ENCODE data around the gene MPRIP. TPM values are rescaled to one million over a fixed set of nuclear protein-coding genes. Genes with fewer than 3 reads are reported as not detected.

Gene MPRIP
- total RNA-seq, 1 donor from 2014 or later = 224 TPM

DNA sequence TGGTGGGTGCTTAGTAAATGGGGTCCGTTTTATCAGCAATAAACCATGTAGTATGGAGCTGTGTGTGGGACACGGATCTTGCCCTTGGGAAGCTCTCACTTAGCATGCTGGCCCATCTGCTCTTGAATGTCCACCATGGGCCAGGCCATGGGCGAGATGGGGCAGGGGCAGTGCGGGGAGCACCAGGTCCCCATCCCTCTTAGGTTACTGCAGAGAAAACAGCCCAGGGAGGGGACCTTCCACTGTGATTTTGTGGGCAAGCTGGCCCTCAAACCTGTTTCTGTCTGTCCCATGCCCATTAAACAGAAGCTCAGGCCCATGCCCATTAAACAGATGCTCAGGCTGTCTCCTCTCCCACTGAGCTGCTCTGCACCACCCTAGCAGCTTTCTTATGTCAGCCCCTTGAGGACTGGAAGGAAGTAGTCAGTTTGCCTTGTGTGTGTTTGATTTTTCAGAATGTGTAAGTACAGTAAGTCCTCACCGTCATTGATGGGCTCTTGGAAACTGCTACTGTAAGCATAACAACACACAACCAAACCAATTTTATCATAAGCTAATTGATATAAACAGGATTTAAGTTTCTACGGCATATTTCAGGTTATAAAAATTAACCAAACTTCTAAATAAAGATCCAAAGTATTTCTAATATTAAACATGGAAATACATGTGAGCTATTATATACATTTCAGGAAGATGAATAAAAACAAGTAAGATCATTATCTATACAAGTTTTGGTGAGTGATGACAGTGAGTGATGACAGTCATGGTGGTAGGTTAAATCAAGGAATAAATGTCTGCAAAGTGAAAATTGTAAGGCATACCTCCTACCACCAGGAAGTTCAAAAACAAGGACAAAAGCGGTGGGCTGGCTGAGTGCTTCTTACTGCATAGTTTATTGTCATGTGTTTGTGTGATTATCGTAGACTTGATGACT lies 11.5 kb downstream of the MPRIP start:
- Mint-ChIP-seq H3K27ac (peak overlapping the region; percentile 30), H3K27me3 (ENCODE audit: low read depth) (no peaks in the 10 kb centered on the region), H3K4me1 (peaks cover 25% of the 10 kb centered on the region), H3K4me3 (no peak overlapping the region), H3K9me3 (no peaks in the 10 kb centered on the region), H3K36me3 (peaks cover 3% of the 10 kb centered on the region)
- no peak for TF ChIP-seq CTCF (IDR thresholded peaks at IDR 0.05; ENCODE audit: unreplicated experiment)
- no peak for DNase-seq (ENCODE audit: low spot score in 2 of 2, unreplicated experiment in 2 of 2)

GRCh38 chr17:17054636-17055035 lies 12.4 kb downstream of the MPRIP start:
- DNase-seq (ENCODE audit: low spot score in 2 of 2, unreplicated experiment in 2 of 2) = no peak
- peaks cover 1% of the 10 kb centered on the region for H3K36me3 Mint-ChIP-seq
- no peaks in the 10 kb centered on the region for H3K27me3 Mint-ChIP-seq (ENCODE audit: low read depth)
- peaks cover 23% of the 10 kb centered on the region for H3K4me1 Mint-ChIP-seq
- no peaks in the 10 kb centered on the region for H3K9me3 Mint-ChIP-seq
- no peak overlapping the region for H3K4me3 Mint-ChIP-seq
- peak overlapping the region; percentile 43 for H3K27ac Mint-ChIP-seq
- TF ChIP-seq CTCF (IDR thresholded peaks at IDR 0.05; ENCODE audit: unreplicated experiment) = no peak

GRCh38 chr17:17055286-17056155 lies 13.3 kb downstream of the MPRIP start:
- Mint-ChIP-seq H3K27me3 (ENCODE audit: low read depth) (no peaks in the 10 kb centered on the region), H3K9me3 (no peaks in the 10 kb centered on the region), H3K4me3 (no peak overlapping the region), H3K4me1 (peaks cover 22% of the 10 kb centered on the region), H3K27ac (peak overlapping the region; percentile 73), H3K36me3 (peaks cover 1% of the 10 kb centered on the region)
- no peak for TF ChIP-seq CTCF (IDR thresholded peaks at IDR 0.05; ENCODE audit: unreplicated experiment)
- DNase-seq (ENCODE audit: low spot score in 2 of 2, unreplicated experiment in 2 of 2) = no peak

- Mint-ChIP-seq H3K9me3 (no peaks in the 10 kb centered on the region), H3K27ac (peak overlapping the region; percentile 73), H3K4me1 (peaks cover 21% of the 10 kb centered on the region), H3K27me3 (ENCODE audit: low read depth) (no peaks in the 10 kb centered on the region), H3K36me3 (peaks cover 1% of the 10 kb centered on the region), H3K4me3 (no peak overlapping the region)
- TF ChIP-seq CTCF (IDR thresholded peaks at IDR 0.05; ENCODE audit: unreplicated experiment) = no peak
- DNase-seq (ENCODE audit: low spot score in 2 of 2, unreplicated experiment in 2 of 2) = no peak
These were observed 13.9 kb downstream of the MPRIP start for GRCh38 chr17:17056156-17056539.

DNA sequence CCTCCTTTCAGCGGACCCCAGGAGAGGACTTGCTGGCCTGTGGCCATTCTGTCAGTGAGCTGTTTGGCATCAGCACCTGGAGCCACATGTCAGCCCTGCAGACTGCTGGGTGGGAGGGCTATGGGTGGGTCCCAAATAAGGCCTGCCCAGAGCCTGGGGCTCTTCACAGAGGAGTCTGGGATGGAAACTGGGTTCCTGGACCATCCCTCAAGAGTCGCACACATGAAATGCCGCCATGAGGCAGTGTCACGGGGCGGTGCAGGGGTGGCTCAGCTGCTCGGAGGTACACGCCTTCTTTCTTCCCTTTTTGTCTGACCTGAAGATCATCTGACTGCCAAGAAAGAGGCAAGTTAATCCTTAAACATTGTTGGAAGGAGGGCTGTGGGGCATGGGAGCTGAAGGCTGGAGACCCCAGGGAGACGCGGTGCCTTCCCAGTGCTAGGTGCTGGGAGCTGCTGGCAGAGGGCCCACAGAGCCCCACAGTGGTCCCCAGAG lies 14.8 kb downstream of the MPRIP start:
- H3K27ac Mint-ChIP-seq = peak overlapping the region; percentile 26
- H3K27me3 Mint-ChIP-seq (ENCODE audit: low read depth) = no peaks in the 10 kb centered on the region
- no peak for TF ChIP-seq CTCF (IDR thresholded peaks at IDR 0.05; ENCODE audit: unreplicated experiment)
- H3K36me3 Mint-ChIP-seq = peaks cover 1% of the 10 kb centered on the region
- no peak overlapping the region for H3K4me3 Mint-ChIP-seq
- no peaks in the 10 kb centered on the region for H3K9me3 Mint-ChIP-seq
- peaks cover 13% of the 10 kb centered on the region for H3K4me1 Mint-ChIP-seq
- no peak for DNase-seq (ENCODE audit: low spot score in 2 of 2, unreplicated experiment in 2 of 2)

Data from mesothelial cell of epicardium (in vitro differentiated cells).